HG03558 (cell line): ENCODE measurements around the gene ANO4.
"Not testable (repeated sequence)": the region's sequence is repeated elsewhere in the genome, so short reads cannot be mapped to it uniquely, and the experiment has no call there.

Experiments
- ATAC-seq: cut with Tn5 transposase; IDR thresholded peaks from one replicate; pipeline ENCODE4 v1.9.1; 2021; ENCODE audit warnings: moderate number of reproducible peaks; ENCODE audit not compliant: unreplicated experiment; ENCODE audit errors: extremely low read depth

ANO4 gene

DNA sequence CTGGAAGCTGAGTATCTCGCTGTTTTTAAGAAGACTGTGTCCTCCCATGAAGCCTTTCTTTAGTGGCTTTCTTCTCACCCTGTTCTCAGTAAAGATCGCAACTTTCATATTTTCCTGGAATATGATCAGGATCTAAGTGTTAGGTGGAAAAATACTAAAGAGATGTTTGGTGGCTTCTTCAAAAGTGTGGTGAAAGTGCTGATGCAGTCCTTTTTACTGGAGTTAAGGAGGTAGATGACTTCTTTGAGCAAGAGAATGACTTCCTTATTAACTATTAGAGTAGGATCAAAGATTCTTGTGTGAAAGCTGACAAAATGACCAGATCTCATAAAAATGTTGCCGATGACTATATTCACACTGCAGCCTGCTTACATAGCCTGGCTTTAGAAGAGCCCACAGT lies 273.8 kb downstream of the ANO4 start:
- ATAC-seq, result no peak

DNA sequence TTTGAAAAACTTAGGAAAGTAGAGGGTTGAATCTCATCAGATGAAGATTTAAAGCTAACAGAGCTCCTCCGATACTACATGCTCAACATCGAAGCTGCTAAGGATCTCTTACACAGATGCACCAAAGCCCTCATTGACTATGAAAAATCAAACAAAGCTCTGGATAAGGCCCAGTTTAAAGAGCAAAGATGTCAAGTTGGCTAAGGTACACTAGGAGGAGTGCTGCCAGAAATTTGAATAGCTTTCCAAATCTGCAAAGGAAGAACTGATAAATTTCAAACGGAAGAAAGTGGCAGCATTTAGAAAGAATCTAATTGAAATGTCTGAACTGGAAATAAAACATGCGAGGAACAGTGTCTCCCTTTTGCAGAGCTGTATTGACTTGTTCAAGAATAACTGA lies 274.3 kb downstream of the ANO4 start:
- ATAC-seq, result no peak

DNA sequence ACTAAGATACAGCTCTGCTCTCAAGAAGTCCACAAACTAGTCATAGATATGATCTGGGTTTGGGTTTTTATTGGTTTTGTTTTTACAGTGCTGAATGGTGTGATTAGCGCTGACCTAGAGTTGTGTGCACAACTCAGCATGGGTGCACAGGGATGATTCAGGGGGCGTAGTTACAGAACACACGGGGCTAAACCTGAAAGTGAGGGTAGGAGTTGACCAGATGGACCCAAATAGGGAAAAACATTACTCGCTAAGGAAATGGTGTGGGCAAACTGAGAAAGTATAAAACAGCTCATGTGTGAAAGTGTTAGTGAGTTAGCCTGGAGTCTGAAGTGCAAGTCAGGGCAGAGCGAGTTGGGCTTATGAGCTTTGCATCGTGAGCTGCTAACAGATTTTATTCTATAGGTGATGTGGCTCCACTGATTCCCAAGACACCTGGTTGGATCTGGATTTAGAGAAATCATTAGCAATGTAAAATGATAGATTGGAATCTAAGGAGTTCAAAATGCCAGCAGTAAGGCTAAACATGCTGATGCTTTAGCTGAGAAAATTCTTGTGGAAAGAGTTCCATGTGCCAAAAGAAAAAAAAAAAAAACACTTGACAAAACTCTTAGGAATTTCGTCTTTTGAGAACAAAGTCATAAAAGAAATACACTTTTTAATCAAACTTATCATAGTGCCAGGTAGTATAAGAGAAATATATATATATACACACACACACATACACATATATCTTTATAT lies 280.5 kb downstream of the ANO4 start:
- no peak for ATAC-seq

DNA sequence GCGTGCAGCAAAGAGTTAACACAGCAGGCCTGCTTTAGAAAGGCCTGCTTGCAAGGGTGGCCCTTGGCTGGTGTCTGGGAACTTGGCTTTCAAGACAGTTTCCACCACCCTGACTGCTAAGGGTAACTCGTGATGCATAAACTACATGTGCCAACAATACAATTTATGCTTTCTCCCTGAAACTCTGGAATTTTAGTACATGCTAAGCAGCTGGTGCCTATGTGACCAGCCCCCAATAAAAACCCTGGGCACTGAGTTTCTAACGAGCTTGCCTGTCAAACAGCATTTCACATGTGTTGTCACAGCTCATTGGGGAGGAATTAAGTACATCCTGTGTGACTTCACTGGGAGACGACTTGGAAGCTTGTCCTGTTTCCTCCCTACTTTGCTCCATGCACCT lies 282.3 kb downstream of the ANO4 start:
- no peak for ATAC-seq

DNA sequence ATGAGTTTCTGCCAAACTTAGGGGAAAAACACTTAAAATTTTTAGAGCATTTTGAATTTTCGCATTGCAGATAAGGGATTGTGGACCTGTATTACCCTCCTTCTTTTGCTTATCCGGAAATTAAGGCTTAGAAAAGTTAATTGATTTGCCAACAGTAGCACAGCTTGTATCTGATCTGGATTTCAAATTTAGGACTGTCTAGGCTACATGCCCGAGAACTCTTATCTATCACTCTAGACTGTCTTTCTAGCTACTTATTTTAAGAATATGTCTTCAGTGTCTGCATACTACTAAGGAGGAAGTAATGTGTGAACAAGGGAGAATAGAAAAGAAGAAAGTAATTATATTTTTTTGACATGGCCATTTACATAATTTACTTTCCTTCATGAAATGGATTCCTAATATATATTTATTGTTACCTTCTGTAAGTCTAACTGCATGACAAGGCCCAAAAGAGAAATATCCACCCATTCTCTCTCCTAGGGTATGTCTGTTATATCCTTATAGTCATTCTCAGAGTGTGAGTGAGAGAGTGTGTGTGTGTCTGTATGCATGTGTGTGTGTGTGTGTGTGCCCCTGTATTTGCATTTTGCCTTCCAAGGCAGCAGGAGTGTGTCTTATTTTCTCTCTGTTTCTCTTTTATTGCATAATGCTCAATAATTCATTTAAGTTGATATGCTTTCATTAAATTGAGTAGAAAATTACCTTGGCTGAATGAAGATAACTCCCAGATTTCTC lies 283.4 kb downstream of the ANO4 start:
- ATAC-seq, result no peak

DNA sequence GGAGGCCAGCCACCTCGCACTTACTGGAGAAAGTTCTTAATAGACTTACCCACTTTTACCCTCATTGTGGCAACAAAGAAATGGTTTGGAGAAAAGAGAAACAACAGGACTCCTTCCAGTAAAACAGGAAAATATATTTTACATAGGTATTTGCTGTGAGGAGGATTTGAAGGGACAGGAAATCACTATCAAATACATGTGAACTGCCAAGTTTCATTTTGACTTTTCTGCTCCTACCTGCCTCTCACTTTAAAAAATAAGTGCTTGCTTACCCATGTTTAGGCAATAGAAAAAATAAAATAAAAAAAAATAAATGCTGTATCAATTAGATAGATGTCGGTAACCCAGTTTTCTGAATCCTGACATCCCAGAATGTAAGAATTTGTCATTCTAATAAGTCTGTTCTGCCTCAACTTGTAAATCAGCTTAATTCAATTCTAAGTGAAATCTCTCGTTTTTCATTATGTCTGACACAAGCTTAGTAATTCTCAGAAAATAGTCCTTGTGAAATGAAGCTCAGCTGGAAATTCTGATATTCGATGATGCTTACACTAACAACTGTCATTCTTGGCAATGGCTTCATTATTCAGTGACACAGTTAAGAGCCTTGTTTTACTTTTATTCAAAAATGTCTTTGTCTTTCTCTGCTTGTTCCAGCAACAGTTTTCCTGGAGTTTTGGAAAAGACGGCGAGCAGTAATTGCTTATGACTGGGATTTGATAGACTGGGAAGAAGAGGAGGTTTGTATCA lies 284.1 kb downstream of the ANO4 start:
- no peak for ATAC-seq

DNA sequence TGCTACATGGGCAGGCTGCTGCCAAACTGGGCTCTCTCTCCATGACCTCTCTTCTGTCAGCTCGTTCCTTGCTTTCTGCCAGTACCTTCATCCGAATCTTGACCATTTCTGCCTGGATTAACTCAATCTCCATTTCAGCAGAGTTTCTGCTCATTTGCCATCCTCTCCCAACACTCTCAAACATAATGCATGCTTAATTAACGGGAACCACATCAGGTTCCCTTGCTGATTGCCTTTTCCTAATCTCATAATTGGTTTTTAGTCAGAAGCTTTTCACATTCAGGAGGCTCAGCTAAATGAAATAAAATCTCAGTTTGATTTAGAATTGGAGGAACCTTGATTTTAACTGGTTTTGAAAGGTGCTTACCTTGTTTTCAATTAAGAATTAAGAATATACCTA lies 288.1 kb downstream of the ANO4 start:
- no peak for ATAC-seq

DNA sequence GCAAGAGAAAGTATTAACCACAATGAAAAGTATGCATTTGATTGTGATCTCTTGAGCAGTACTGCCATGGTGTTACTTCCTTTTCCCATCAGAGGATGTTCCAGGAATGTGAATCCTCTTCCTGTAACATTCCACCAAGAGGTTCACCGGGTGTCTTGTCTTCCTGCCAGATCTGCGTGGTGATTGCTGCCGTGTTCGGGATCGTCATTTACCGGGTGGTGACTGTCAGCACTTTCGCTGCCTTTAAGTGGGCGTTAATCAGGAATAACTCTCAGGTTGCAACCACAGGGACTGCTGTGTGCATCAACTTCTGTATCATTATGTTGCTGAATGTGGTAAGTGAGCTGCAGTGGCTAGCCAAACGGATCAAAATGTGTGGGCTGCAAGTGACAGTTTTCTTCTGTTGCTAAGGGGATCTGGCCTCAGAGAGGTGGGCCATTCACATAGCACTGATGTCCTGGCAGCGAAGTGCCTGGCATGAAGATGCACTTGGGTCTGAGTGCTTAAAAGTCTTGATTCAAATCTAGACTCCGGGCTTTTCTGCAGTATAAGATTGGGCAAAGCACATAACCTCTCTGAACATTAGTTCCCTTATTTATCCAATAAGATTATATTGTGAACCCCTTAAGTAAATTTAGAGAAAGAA lies 292.0 kb downstream of the ANO4 start:
- no peak for ATAC-seq

DNA sequence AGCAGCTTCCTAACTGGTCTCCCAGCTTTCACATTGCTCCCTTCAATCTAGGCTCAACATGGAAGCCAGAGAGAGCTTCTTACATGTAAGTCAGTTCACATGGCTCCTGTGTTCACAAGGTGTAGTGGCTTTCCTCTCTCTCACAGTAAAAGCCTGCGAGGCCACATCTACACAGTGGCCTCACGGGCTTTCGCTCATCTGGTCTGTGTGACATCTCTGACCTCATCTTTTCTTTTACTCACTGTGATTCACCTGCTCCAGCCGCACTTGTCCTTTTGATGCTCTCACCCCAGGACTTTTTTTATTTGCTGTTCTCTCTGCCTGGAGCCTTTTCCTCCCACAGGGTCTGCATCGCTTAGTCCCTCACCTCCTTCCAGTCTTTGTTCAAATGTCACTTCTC lies 293.3 kb downstream of the ANO4 start:
- ATAC-seq, result no peak

DNA sequence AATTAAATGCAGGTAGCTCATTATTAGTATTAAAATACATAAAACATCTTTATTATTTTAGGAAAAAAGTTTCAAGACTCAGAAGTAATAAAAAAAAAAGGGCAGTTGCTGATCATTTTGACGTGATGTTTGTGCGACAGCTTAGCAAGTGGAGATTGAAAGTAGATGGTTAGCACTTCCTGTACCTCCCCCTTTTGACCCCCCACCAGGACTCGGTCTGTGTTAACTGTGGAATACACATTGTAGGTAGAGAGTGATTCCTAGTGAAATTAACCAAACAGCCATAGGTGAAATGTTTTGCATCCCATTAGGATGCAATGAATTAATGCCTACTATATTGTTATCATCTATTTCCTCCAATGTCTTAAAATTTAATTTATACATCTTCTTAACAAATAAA lies 294.7 kb downstream of the ANO4 start:
- ATAC-seq, result no peak

DNA sequence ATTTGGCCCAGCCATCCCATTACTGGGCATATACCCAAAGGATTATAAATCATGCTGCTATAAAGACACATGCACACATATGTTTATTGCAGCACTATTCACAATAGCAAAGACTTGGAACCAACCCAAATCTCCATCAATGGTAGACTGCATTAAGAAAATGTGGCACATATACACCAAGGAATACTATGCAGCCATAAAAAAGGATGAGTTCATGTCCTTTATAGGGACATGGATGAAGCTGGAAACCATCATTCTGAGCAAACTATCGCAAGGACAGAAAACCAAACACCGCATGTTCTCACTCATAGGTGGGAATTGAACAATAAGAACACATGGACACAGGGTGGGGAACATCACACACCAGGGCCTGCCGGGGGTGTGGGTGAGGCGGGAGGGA lies 295.6 kb downstream of the ANO4 start:
- not testable (repeated sequence) for ATAC-seq

DNA sequence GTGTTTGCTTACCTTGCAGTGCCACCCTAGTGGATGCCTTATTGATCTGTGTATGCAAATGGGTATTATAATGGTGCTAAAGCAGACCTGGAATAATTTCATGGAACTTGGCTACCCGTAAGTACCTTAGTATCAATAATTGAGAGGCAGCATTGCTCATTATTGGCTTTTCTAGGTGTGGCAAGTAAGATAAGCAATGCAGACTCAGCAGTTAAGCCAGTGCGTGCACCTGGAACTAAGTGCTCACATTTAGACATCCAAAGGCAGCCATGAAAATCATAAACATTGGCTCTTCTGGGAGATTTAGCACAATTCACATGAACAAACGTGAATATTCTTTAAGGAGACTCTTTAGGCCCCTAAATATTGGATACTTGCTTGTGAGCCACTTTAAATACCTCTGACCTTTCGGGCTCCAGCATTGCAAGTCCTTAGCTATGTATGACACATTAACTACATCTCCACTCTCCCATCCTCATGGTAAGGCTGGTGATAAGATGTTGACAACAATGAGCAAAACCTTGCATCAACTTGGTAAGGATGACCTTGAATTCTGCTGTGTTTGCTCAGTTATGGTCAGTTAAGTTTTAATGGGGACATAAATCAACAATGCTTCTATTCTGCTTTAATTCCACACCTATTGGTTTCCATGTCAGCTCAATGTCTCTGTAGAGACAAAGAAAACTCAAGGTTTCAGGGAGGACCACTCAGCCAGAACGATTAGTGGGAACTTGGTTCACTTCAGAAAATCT lies 303.4 kb downstream of the ANO4 start:
- ATAC-seq, result no peak

DNA sequence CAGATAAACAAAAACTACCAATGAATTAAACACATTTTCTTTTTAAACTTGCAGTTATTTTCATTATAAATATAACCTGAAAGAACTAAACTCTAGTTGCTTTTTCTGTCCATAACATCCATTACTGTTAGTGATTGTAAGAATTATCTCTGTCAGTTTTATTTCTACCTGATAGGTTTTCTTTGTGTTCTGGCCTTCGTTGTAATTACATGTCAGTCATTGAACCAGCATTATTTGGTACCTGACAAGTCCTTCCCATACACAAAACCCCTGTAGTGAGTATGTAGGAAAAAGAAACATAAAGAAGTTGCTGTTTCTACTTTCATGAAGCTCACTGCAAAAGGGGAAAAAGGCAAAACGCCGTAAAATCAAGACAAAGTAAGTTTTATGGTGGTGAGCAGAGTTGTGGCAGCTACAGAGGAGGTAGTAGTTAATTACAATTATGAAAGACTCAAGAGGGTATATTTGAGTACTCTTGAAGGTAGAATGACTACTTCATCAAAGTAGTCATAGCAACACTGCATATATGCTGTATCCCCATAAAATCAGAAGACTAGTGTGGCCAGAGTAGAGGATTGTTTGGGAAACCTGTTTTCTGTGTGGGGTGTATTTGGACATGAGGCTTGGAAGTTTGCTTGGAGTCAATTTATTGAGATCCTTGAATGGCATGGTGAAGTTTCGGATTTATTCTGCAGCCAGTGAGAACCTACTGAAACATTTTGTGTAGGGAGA lies 312.6 kb downstream of the ANO4 start:
- ATAC-seq, result no peak

DNA sequence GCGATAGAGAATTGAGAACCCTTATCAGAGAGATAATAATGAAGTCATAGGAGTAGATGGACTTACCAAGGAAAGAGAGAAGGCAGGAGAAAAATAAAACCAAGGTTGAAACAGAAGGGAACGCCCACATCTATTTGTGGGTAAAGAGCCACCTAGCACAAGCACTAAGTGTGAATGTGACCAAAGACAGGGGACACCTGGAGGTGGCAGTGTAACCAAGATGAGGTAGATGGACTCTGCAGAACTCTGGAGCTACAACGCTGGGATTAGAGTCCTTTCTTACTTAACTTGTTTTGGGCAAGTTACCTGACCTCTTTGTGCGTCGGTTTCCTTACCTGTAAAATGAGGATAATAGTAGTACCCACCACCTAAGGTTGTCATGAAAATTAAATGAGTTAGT lies 313.6 kb downstream of the ANO4 start:
- ATAC-seq, result no peak

DNA sequence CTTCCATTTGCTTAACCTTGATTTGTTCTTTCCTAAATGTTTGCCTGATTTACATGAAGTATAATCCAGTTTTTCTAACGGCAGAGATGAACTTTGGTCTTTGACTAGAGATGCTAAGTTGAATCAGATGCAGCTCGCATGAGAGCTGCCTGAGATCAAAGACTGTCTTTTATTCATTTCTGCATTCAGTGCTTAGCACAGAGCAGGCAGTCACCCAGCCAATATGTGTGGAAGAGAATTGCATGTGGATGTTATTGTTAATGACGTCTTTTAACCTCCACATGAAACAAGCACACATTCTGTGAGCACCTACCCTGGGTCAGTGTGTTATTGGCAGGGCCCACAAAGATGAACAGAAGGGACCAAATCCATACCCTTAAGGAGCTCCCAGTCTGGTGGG lies 316.3 kb downstream of the ANO4 start:
- no peak for ATAC-seq

DNA sequence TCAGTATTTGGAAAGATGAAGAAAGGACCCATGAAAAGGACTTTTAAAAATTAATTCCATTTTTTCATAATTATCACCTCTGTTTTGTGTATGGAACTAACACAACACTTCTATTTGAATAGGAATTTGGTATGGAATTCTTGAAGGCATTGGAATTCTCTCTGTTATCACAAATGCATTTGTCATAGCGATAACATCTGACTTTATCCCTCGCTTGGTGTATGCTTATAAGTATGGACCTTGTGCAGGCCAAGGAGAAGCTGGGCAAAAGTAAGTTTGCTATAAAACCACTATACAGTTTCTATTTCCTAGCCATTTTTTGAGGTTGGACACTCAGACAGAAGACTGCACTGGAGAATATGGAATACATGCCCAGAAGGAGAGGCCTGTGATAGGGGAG lies 316.9 kb downstream of the ANO4 start:
- no peak for ATAC-seq

DNA sequence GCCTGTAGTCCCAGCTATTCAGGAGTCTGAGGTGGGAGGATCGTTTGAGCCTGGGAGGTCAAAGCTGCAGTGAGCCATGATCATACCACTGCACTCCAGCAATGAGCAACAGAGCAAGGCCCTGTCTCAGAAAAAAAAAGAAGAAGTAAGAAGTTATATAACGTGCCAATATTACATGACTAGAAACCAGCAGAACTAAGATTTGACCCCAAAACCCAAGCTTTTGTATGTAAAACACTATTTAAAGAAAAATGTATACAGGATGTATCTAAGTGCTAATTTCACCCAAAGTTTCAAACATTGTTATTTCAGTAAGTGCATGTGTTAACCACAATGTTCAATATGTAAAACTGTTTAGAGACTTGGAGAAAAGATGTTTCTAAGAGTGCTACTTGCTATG lies 320.8 kb downstream of the ANO4 start:
- no peak for ATAC-seq

DNA sequence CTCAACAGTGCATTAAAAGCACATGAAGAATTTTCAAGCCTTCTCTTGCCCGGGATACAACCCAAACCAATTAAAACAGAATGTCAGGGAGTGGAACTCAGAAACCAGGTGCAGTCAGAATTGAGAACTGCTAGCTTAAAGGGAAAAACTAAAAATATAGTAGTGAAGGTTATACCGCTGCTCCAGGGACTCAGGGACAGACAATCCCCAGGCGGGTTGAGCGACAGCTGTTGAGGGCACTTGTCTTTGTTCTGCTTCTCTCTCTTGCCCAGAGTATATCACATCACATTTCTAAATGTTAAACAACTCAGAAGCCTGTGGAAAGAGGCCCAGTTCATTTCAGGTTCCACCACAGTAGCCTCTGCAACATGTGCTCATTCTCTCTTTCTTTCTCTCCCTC lies 322.3 kb downstream of the ANO4 start:
- ATAC-seq, result no peak

DNA sequence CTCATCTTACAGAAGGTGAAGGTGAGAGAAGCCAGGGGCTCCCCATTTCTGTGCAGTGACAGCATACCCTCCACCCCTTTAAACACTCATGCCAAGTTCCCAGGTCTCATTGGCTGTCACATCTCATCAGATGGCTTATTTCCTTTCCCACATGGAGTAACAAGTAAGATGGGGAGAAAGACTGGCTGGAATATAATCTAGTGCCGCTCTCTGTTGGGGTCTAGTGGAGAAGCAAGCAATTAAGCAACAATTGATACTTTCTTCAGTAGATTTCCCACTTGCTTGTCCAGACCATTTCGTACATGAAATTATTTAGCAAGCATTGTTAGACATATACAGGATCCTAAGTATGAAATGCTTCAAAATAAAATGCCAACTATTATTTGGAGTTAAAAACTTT lies 323.3 kb downstream of the ANO4 start:
- no peak for ATAC-seq
